Endothelial cell of umbilical vein (primary cell): ENCODE measurements around the gene PSMC2. TPM values are rescaled to one million over a fixed set of nuclear protein-coding genes. Genes with fewer than 3 reads are reported as not detected.

Source experiments
- BruUV-seq: library from RNA; stranded (reverse); fragments of 400-500 nt; replicated peaks from 2 replicates; lab custom pipeline; 2021; lab: Mats Ljungman, UMichigan
- CTCF ChIA-PET: fragments of 300-600, 350-600 bp; sonication (Branson Sonifier 250); formaldehyde crosslinking; loops from one replicate; lab custom pipeline; 2021; ENCODE audit warnings: antibody characterized with exemption, inconsistent platforms; lab: Charles Lee
- POLR2A ChIA-PET: fragments of 300-600, 350-600 bp; sonication (Branson Sonifier 250); formaldehyde crosslinking; loops from one replicate; lab custom pipeline; 2021; ENCODE audit warnings: antibody characterized with exemption, inconsistent platforms; lab: Charles Lee
- DNase-seq: peaks from one replicate; pipeline ENCODE4 v3.0.0-alpha.2; 2011; ENCODE audit warnings: low read depth, low spot score
- FAIRE-seq: peaks from 2 replicates; lab custom pipeline; 2011; peaks lifted over from hg19 to GRCh38; lab: Jason Lieb, UNC
- H2AFZ ChIP-seq: 2 replicates; pipeline ENCODE4 v1.6.0; 2012; ENCODE audit warnings: low read depth, low read length, control low read depth, inconsistent platforms
- H3K27ac ChIP-seq: 2 replicates; pipeline ENCODE4 v1.5.1; 2011; ENCODE audit warnings: low read depth, mild to moderate bottlenecking, control low read depth, low read length, moderate library complexity; ENCODE audit not compliant: insufficient read depth
- H3K27me3 ChIP-seq, 2 experiments: 2 replicates each; pipeline versions ENCODE4 v1.6.0 to v1.6.1; 2011; ENCODE audit warnings: low read length in 2 of 2, mixed read lengths in 1 of 2; ENCODE audit not compliant: control insufficient read depth in 2 of 2, insufficient read depth in 2 of 2
- H3K36me3 ChIP-seq, 2 experiments: 2 replicates in 1 of 2; 3 replicates in 1 of 2; pipeline ENCODE4 v1.5.1; 2011; ENCODE audit warnings: low read length in 2 of 2, mild to moderate bottlenecking in 1 of 2, moderate library complexity in 1 of 2; ENCODE audit not compliant: control insufficient read depth in 2 of 2, insufficient read depth in 2 of 2; ENCODE audit errors: extremely low read depth in 1 of 2
- H3K4me1 ChIP-seq: 3 replicates; pipeline ENCODE4 v1.5.1; 2011; ENCODE audit warnings: mild to moderate bottlenecking, low read length; ENCODE audit not compliant: control insufficient read depth, insufficient read depth; ENCODE audit errors: extremely low read depth
- H3K4me2 ChIP-seq: 2 replicates; pipeline ENCODE4 v1.6.1; 2011; ENCODE audit warnings: low read length, control low read depth, mixed read lengths; ENCODE audit not compliant: insufficient read depth
- H3K4me3 ChIP-seq, 3 experiments: fragments of 200-600 bp in 1 of 3; sonication (generic), shearing (Covaris generic) in 1 of 3; replicated peaks in 1 of 3; 2 replicates each; pipeline ENCODE4 v1.5.1; 2011 to 2016; ENCODE audit warnings: control low read depth in 3 of 3, low read length in 3 of 3, mild to moderate bottlenecking in 2 of 3, inconsistent platforms in 1 of 3, low read depth in 1 of 3, moderate library complexity in 1 of 3; ENCODE audit not compliant: insufficient read depth in 1 of 3
- H3K79me2 ChIP-seq: 2 replicates; pipeline ENCODE4 v1.6.0; 2012; ENCODE audit warnings: low read length, inconsistent platforms; ENCODE audit not compliant: control insufficient read depth, insufficient read depth
- H3K9ac ChIP-seq: replicated peaks from 2 replicates; pipeline ENCODE3; 2011; ENCODE audit warnings: low read length, control low read depth; ENCODE audit not compliant: insufficient read depth; ENCODE audit errors: extremely low read depth
- H3K9me1 ChIP-seq: replicated peaks from 3 replicates; pipeline ENCODE4 v1.6.0; 2011; ENCODE audit warnings: mild to moderate bottlenecking, low read length; ENCODE audit not compliant: control insufficient read depth, insufficient read depth; ENCODE audit errors: extremely low read depth
- H3K9me3 ChIP-seq: replicated peaks from 2 replicates; pipeline ENCODE4 v1.5.1; 2012; ENCODE audit warnings: low read length, inconsistent platforms; ENCODE audit not compliant: control insufficient read depth, insufficient read depth
- H4K20me1 ChIP-seq: replicated peaks from 2 replicates; pipeline ENCODE3; 2011; ENCODE audit warnings: mild to moderate bottlenecking, low read length; ENCODE audit not compliant: control insufficient read depth, insufficient read depth; ENCODE audit errors: extremely low read depth
- CTCF ChIP-seq, 2 donors: IDR thresholded peaks; 1 replicate in 1 of 2; 2 replicates in 1 of 2; pipeline ENCODE4 v1.5.1; 2011; ENCODE audit warnings: low read length in 2 of 2, mild to moderate bottlenecking in 2 of 2, moderate library complexity in 2 of 2, control low read depth in 1 of 2, inconsistent platforms in 1 of 2, low read depth in 1 of 2; ENCODE audit not compliant: insufficient read depth in 1 of 2; ENCODE audit errors: extremely low read depth in 1 of 2
- EZH2 ChIP-seq: IDR thresholded peaks from 2 replicates; pipeline ENCODE4 v1.6.1; 2012; ENCODE audit warnings: borderline replicate concordance, low read depth, mild to moderate bottlenecking, moderate library complexity, low read length, inconsistent platforms; ENCODE audit not compliant: severe bottlenecking
- FOS ChIP-seq: IDR thresholded peaks from 2 replicates; pipeline ENCODE4 v1.6.1; 2011; ENCODE audit warnings: mild to moderate bottlenecking, low read length, moderate library complexity, borderline replicate concordance; ENCODE audit not compliant: insufficient read depth
- GATA2 ChIP-seq: IDR thresholded peaks from 2 replicates; pipeline ENCODE4 v1.7.0; 2011; ENCODE audit warnings: low read depth, mild to moderate bottlenecking, moderate library complexity, mixed read lengths, low read length; ENCODE audit not compliant: insufficient read length, insufficient read depth
- JUN ChIP-seq: IDR thresholded peaks from 2 replicates; pipeline ENCODE4 v1.6.1; 2011; ENCODE audit warnings: borderline replicate concordance, low read depth; ENCODE audit not compliant: insufficient read length, insufficient read depth
- MAX ChIP-seq: IDR thresholded peaks from 2 replicates; pipeline ENCODE4 v1.6.1; 2011; ENCODE audit not compliant: insufficient read depth, insufficient read length
- MYC ChIP-seq: IDR thresholded peaks from one replicate; pipeline ENCODE4 v1.6.1; 2011; ENCODE audit warnings: mild to moderate bottlenecking, low read depth, low read length
- dilution Hi-C: fragments of 300-500 bp; cut with MboI; formaldehyde crosslinking; loops from one replicate; pipeline ENCODE4 v1.15.0; 2019; ENCODE audit warnings: low sequenced_read_pairs; ENCODE audit not compliant: extremely low pct_ligation_motif_present
- intact Hi-C: fragments of 100-400 bp; cut with micrococcal nuclease; formaldehyde crosslinking; loops from one replicate; pipeline ENCODE4 v1.10.0; 2022
- polyA plus RNA-seq, 4 experiments: library from polyadenylated mRNA; depleted of rRNA in 3 of 4; stranded (reverse) in 3 of 4; unstranded in 1 of 4; fragments of >200 nt; gene quantifications; 2 replicates each; pipeline versions ENCODE4 v1.2.1 to v1.2.3, GENCODE V29; 2011 to 2012; ENCODE audit warnings: missing spikeins in 1 of 4
- total RNA-seq: library from RNA; stranded (reverse); gene quantifications from 2 replicates; pipeline ENCODE4 v1.2.3, GENCODE V29; 2021

Gene PSMC2
- total and polyA plus RNA-seq, 2 donors (not counting 3 experiments of a cell fraction or from before 2014, with no cell fraction given): 109 to 147 TPM

GRCh38 chr7:103343332-103343731, 4.1 kb upstream of the PSMC2 start:
- Histone ChIP-seq H3K9ac (peak overlapping the region; percentile 82), H3K4me2 (peak overlapping the region; percentile 96), H4K20me1 (no peaks in the 10 kb centered on the region), H3K9me1 (no peaks in the 10 kb centered on the region), H3K4me3 (peak overlapping the region; percentile 91 to 99 (median 94)), H2AFZ (no peak overlapping the region), H3K27me3 (no peaks in the 10 kb centered on the region), H3K79me2 (peaks cover 72% of the 10 kb centered on the region), H3K27ac (peak overlapping the region; percentile 85), H3K4me1 (peaks cover 18% of the 10 kb centered on the region), H3K36me3 (peaks cover 5 to 13% of the 10 kb centered on the region in 2 experiments), H3K9me3 (no peaks in the 10 kb centered on the region)
- ChIA-PET POLR2A (no interaction called here), CTCF (interaction anchor here (1.0 kb wide), 1 partner anchor 11 kb away, joined by 3 read pairs; no protein-coding TSS in a partner anchor)
- dilution Hi-C loops (no loop called here), intact Hi-C loops (loop anchor here (5.0 kb wide), 1 partner anchor 596 kb away; the partner anchor contains the start of gene FAM185A)
- FAIRE-seq: no peak
- no peak for TF ChIP-seq JUN
- no peak for TF ChIP-seq FOS
- no peak for TF ChIP-seq MAX
- TF ChIP-seq MYC: no peak
- no peak for TF ChIP-seq CTCF (IDR thresholded peaks at IDR 0.05; ENCODE audit: extremely low read depth in 1 of 2, insufficient read depth in 1 of 2, low read depth in 1 of 2, low read length in 2 of 2)
- TF ChIP-seq GATA2: no peak
- TF ChIP-seq EZH2: no peak
- DNase-seq: no peak
- BruUV-seq: no TSS peak
